Breast epithelium (tissue), 3 donors: ENCODE results near the gene PDPK1.

ENCODE experiments used
- CTCF ChIP-seq, 3 donors: fragments of 450-650 bp; IDR thresholded peaks; one replicate each; pipeline ENCODE4 v1.5.1; 2016 to 2017; ENCODE audit warnings: antibody characterized with exemption in 3 of 3, mild to moderate bottlenecking in 3 of 3, moderate library complexity in 3 of 3
- POLR2A ChIP-seq: fragments of 450-650 bp; IDR thresholded peaks from one replicate; pipeline ENCODE4 v1.6.1; 2016; ENCODE audit warnings: antibody characterized with exemption, mild to moderate bottlenecking, moderate library complexity
- POLR2AphosphoS5 ChIP-seq, 3 donors: sonication (generic); formaldehyde crosslinking; IDR thresholded peaks; one replicate each; pipeline ENCODE4 v1.6.1; 2017; ENCODE audit warnings: antibody characterized with exemption in 3 of 3

GRCh38 chr16:2585651-2586081 lies 47.8 kb downstream of the PDPK1 start:
- TF ChIP-seq CTCF (IDR thresholded peaks at IDR 0.05) (no peak), POLR2AphosphoS5 (IDR thresholded peaks at IDR 0.05) (no peak), POLR2A (no peak)
